OCI-M2 (cell line): ENCODE data around the gene CYB5R3.

Experiments
- DNase-seq: peaks from one replicate; lab custom pipeline; 2025; ENCODE audit not compliant: unreplicated experiment; lab: John Stamatoyannopoulos, UW

The CYB5R3 gene

GRCh38 chr22:42646569-42647525, 2.3 kb downstream of the CYB5R3 start:
- no peak for DNase-seq

GRCh38 chr22:42645938-42646568, 3.1 kb downstream of the CYB5R3 start:
- DNase-seq, result no peak

- DNase-seq, result no peak
Observed at GRCh38 chr22:42645341-42645937, 3.8 kb downstream of the CYB5R3 start.

- DNase-seq, result no peak
Observed at GRCh38 chr22:42644422-42645340, 4.5 kb downstream of the CYB5R3 start.

- no peak for DNase-seq
Observed at GRCh38 chr22:42643634-42644421, 5.4 kb downstream of the CYB5R3 start.

- DNase-seq, result no peak
Observed at GRCh38 chr22:42642806-42643633, 6.2 kb downstream of the CYB5R3 start.

- no peak for DNase-seq
Observed at GRCh38 chr22:42641801-42642413, 7.3 kb downstream of the CYB5R3 start.

GRCh38 chr22:42639541-42640241, 9.5 kb downstream of the CYB5R3 start:
- no peak for DNase-seq

GRCh38 chr22:42637555-42637954, 11.6 kb downstream of the CYB5R3 start:
- no peak for DNase-seq

GRCh38 chr22:42636506-42636905, 12.7 kb downstream of the CYB5R3 start:
- no peak for DNase-seq

GRCh38 chr22:42635531-42635930, 13.7 kb downstream of the CYB5R3 start:
- no peak for DNase-seq

GRCh38 chr22:42633013-42633412, 16.2 kb downstream of the CYB5R3 start:
- no peak for DNase-seq

GRCh38 chr22:42632096-42632495, 17.1 kb downstream of the CYB5R3 start:
- DNase-seq, result no peak

GRCh38 chr22:42630901-42631602, 18.1 kb downstream of the CYB5R3 start:
- no peak for DNase-seq

- no peak for DNase-seq
Observed at GRCh38 chr22:42630211-42630610, 19.0 kb downstream of the CYB5R3 start.

- no peak for DNase-seq
Observed at GRCh38 chr22:42627981-42628380, 21.2 kb downstream of the CYB5R3 start.

- no peak for DNase-seq
Observed at GRCh38 chr22:42626951-42627625, 22.1 kb downstream of the CYB5R3 start.
